ENCODE measurements around the gene AKAP13.

Gene AKAP13

GRCh38 chr15:85689729-85690128 lies 309.3 kb downstream of the AKAP13 start:
- peak overlapping the region; percentile 10 to 31 (median 26) for H3K4me3 ChIP-seq
- H3K27ac ChIP-seq, result peak overlapping the region in 20 of 21 experiments; percentile 7 to 94 (median 80)

- H3K4me3 ChIP-seq, result peak overlapping the region in 6 of 7 experiments; percentile 10 to 31 (median 26)
- peak overlapping the region in 19 of 21 experiments; percentile 7 to 94 (median 80) for H3K27ac ChIP-seq
Observed at GRCh38 chr15:85690561-85691231, 310.3 kb downstream of the AKAP13 start.

DNA sequence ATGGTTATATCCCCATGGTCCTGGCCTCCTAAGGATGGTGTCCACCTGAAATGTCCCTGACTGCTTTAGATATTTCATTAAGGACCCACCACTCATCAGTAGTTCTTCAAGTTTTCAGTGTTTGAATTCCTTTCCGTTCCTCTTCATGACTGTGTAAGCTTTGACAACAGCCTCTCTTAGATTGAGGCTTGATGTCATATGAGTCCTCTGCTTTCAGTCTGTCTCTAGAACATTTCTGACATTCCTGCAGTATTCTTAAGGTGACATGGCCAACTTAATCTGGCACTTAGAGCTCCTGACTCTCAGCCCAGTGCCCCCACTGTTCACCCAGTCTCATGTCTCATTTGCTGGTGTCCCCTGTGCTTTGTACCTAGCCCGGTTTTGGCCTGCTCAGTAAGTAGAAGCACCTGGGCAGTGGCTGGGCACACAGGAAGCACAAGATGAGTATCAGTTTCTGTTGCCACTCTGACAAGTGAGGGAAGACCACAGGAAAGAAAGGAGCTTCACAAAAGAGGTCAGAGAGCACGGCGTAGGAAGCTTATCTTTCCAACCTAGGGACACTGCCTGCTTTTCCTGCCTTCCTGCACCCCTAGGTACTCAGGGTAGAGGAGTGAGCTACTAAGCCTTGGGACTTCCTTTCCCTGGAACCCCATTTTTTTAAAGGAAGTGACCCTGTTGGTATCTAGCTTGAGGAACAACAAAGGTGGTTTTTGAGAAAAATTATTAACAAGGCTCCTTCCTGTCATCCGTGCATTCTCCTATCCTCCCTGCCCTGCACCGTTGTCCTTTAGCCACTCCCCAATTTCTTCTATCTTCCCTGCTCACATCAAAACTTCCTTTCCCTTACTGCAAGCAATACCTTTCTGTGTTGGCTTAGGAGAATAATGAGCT lies 311.2 kb downstream of the AKAP13 start:
- H3K27ac ChIP-seq, result peak overlapping the region in 19 of 21 experiments; percentile 44 to 94 (median 79)
- peak overlapping the region in 3 of 7 experiments; percentile 0 to 29 (median 7) for H3K4me3 ChIP-seq

GRCh38 chr15:85692321-85692720 lies 311.9 kb downstream of the AKAP13 start:
- Histone ChIP-seq H3K27ac (peak overlapping the region in 17 of 21 experiments; percentile 2 to 94 (median 81)), H3K4me3 (no peak overlapping the region)

GRCh38 chr15:85692873-85693272 lies 312.5 kb downstream of the AKAP13 start:
- Histone ChIP-seq H3K27ac (peak overlapping the region in 16 of 21 experiments; percentile 2 to 94 (median 82)), H3K4me3 (no peak overlapping the region)

GRCh38 chr15:85693277-85693676 lies 312.9 kb downstream of the AKAP13 start:
- Histone ChIP-seq H3K27ac (peak overlapping the region in 13 of 21 experiments; percentile 14 to 94 (median 83)), H3K4me3 (no peak overlapping the region)

DNA sequence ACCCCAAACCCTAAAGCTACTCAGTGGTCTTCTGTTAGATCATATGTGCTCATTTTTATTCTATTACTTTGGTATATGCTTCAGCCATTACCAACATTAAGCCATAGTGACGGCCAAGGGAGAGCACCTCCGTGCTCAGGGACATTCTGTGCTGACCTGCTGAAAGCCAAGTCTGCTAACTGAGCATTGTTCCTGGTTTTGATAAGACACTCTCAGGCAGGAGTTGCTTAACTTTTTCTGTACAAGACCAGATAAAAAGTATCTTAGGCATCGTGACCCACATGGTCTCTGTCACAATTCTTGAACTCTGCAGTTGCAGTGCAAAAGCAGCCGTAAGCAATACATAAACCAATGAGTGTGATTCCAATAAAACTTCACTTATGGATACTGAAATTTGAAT lies 313.7 kb downstream of the AKAP13 start:
- H3K27ac ChIP-seq, result peak overlapping the region in 3 of 21 experiments; percentile 81 to 94 (median 90)

DNA sequence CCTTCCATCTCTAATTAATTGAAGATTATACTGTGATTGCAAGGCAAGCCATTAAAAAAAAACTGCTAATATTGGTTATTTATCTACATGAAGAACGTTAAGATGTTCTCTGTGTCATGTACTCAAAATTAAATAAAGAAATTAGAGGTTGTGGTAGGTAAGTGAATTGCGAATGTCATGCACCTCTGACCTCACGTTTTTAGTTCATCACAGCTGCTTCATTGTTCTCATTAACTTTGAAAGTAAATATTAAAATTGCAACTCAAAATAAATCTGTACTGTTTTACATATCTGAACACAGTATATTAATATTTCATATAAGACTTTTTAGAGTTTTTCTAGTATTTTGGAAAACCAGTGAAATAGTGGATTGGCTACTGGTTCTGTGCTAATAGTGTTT lies 320.4 kb downstream of the AKAP13 start:
- peak overlapping the region in 2 of 21 experiments; percentile 84 to 90 for H3K27ac ChIP-seq
- no peak overlapping the region for H3K4me3 ChIP-seq

More for the DNA sequence above, 313.7 kb downstream of the AKAP13 start:
- no peak overlapping the region for H3K4me3 ChIP-seq

DNA sequence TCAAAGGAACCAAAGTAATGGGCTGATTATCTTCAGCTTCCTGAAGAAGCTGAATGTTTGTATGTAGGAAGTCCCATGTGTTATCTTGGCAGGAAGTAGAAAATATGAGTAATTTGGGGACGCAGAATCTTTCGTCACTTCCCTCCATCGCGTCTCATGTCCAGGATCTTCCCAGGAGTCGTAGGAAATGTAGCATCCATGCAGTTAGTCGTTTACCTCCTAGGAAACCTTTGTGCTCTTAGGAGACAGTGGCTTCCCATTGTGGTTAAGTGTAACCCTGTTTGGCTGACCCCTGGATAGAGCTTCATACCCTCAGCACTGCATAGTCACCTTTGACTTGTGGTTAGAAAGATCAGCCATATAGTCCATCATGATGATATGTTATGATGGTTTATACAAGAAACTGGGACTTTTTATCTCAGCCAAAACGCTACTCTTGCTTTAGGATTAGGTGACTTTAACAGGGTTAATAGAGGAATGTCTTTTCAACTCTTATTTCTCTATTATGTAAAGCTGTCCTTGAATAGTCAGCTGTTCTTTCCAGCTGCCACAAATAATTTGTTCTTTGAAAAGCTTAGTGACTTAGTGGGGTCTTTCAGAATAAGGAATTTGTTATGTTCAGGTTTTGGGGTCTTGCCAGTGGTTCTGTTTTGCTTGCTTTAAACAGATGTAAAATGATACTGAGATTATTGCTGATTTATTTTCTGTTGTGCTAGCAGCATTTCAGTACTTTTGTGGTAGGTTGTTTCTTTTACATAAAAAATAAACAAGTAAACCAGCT lies 322.1 kb downstream of the AKAP13 start:
- Histone ChIP-seq H3K27ac (peak overlapping the region in 19 of 21 experiments; percentile 5 to 90 (median 73)), H3K4me3 (no peak overlapping the region)

DNA sequence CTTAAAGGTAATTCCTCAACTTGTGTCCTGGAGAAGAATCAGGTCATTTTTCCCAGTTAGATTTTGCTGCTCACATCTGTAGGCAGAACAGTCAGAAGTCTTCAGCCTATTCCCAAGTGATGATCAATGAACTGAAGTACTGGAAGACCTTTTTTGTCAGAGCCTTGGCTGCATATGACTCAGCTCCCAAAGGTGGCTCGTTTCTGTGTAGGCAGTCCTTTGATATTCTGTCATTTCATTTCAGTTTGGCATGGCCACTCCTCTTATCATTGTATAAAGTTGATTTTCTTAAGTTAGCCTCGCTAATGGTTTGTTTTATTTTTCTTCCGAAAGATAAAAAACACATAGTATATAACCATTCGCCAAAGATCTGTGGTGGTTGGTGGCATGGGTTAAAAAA lies 323.7 kb downstream of the AKAP13 start:
- peak overlapping the region in 18 of 21 experiments; percentile 0 to 90 (median 76) for H3K27ac ChIP-seq
- H3K4me3 ChIP-seq, result no peak overlapping the region

GRCh38 chr15:85704720-85705429 lies 324.5 kb downstream of the AKAP13 start:
- H3K27ac ChIP-seq, result peak overlapping the region in 18 of 21 experiments; percentile 0 to 90 (median 76)
- H3K4me3 ChIP-seq, result no peak overlapping the region

GRCh38 chr15:85706779-85707518 lies 326.5 kb downstream of the AKAP13 start:
- peak overlapping the region in 20 of 21 experiments; percentile 5 to 90 (median 78) for H3K27ac ChIP-seq
- H3K4me3 ChIP-seq, result peak overlapping the region in 1 of 7 experiments; percentile 4

DNA sequence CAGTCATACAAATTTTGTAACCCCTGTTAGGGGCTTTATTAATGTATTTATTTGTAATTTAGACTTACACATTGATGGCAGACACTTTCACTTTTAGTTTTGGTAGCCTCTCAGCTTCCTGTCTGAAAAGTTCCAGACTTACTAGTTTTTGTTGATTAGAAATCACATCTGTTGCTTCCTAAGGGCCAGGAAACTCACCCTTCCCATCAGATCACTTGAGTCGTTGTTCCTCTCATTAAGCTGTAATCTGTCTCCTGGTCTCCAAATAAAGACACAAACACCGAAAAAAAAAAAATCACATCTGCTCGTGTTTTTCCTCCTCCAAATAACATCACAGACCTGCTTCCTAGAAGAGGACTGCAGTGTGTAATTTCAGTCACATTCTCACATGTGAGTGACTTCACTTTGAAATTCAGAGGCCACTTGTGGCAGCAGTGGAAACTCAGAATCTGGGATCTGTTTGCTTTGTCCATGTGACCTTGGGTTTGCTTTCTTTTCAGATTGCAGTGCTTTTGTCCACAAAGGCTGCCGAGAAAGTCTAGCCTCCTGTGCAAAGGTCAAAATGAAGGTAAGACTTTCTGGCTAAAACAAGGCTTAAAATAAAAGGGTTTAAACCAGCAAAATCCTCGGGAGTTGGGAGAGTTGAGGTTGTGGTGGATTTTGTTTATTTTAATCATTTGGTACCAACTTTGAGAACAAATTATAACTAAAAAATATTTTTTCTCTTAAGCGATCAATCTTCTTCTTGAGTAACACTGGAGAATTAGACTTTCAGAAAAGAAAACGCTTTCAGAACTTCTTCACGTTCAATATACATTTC lies 327.3 kb downstream of the AKAP13 start:
- H3K4me3 ChIP-seq, result peak overlapping the region in 1 of 7 experiments; percentile 4

DNA sequence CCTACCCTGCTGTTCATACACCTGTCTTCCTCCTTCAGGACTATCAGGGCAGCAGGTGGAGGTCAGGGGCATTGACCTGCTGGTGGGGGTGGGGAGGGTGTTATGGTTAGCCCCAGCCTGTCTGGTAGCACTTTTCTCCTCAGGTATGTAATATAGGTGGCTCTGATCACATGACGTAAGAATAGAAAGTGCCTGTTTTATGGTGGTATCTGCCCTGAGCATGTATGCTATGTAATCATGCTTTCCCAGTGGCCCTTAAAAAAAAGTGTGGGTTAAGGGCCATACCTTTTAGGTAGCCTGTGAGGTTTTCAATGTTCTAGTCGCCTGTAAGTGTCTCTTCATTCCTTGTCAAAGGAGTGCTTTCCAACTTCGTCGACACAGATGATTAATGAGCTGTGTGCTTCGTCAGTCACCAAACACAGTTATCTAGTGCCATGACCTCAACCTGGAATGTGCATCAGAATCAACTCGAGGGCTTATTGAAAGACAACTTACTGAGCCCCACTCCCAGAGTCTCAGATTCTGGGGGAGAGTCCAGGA lies 328.1 kb downstream of the AKAP13 start:
- H3K27ac ChIP-seq, result peak overlapping the region in 13 of 21 experiments; percentile 60 to 90 (median 82)
- no peak overlapping the region for H3K4me3 ChIP-seq

More for the DNA sequence above, 327.3 kb downstream of the AKAP13 start:
- H3K27ac ChIP-seq, result peak overlapping the region in 20 of 21 experiments; percentile 5 to 90 (median 78)

DNA sequence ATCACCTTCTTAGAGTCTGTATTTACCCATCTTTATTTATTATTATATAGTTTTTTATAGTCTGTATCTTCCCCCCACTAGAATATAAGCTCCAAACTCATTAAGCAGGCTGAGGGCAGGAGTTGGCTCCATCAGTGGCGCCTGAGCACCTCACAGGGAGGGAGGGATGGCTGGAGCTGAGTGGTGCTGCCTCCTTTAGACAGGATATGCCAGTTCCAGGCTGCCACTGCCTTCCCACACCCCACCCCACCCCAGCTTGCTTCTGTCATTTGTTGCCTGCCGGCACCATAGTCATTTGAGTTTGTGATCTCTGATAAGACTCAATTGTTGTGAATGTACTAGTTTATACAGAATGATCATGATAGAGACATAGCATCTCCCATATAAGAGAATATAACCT lies 328.8 kb downstream of the AKAP13 start:
- Histone ChIP-seq H3K27ac (peak overlapping the region in 3 of 21 experiments; percentile 16 to 87 (median 84)), H3K4me3 (no peak overlapping the region)

DNA sequence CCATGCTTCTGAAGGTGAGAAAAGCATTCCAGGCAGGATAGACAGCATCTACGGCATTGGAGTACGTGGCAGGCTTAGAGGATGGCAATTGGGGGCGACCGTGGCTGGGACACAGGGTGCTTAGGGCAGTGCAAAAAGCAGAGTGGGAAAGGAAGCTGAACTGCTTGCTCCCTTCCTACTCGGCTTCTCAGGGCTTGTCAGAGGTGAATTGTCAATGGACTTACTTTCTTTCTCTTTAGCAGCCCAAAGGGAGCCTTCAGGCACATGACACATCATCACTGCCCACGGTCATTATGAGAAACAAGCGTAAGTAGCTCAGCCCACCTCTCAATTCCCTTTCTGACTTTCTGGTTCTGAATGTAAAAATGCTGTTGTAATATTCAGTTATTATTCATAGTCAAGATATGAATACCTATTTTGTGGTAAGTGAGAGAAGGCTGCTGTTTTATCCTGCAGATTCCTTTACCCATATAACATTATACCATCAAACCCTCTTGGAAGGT lies 330.0 kb downstream of the AKAP13 start:
- peak overlapping the region in 8 of 21 experiments; percentile 16 to 48 (median 24) for H3K27ac ChIP-seq

More for the DNA sequence above, 330.0 kb downstream of the AKAP13 start:
- H3K4me3 ChIP-seq, result no peak overlapping the region

Measured in skin epidermis (tissue), 12 donors.